GM18505 (cell line): Measurements from ENCODE around the gene MAPK10.

Experiments
- ATAC-seq: cut with Tn5 transposase; IDR thresholded peaks from one replicate; pipeline ENCODE4 v1.9.1; 2021; ENCODE audit not compliant: unreplicated experiment
- POLR2A ChIP-seq: IDR thresholded peaks from 4 replicates; pipeline ENCODE4 v1.6.1; 2011; ENCODE audit warnings: borderline replicate concordance; ENCODE audit not compliant: insufficient read depth, insufficient read length; ENCODE audit errors: extremely low read depth

The MAPK10 gene

GRCh38 chr4:86122404-86122803 lies 237.4 kb downstream of the MAPK10 start:
- no peak for ATAC-seq
- TF ChIP-seq POLR2A = no peak

GRCh38 chr4:86118711-86119110 lies 241.1 kb downstream of the MAPK10 start:
- no peak for ATAC-seq
- no peak for TF ChIP-seq POLR2A

GRCh38 chr4:86117705-86118302 lies 242.0 kb downstream of the MAPK10 start:
- no peak for ATAC-seq
- TF ChIP-seq POLR2A = no peak

GRCh38 chr4:86114563-86114962 lies 245.3 kb downstream of the MAPK10 start:
- no peak for ATAC-seq
- no peak for TF ChIP-seq POLR2A

GRCh38 chr4:86108834-86109233 lies 251.0 kb downstream of the MAPK10 start:
- TF ChIP-seq POLR2A = no peak
- ATAC-seq = no peak

- ATAC-seq = no peak
Measured at GRCh38 chr4:86108137-86108536, 251.7 kb downstream of the MAPK10 start.

GRCh38 chr4:86107112-86107511 lies 252.7 kb downstream of the MAPK10 start:
- TF ChIP-seq POLR2A = no peak
- no peak for ATAC-seq

More at GRCh38 chr4:86108137-86108536, 251.7 kb downstream of the MAPK10 start:
- no peak for TF ChIP-seq POLR2A

- TF ChIP-seq POLR2A = no peak
- ATAC-seq = no peak
Measured at GRCh38 chr4:86106475-86106874, 253.4 kb downstream of the MAPK10 start.

- no peak for ATAC-seq
- no peak for TF ChIP-seq POLR2A
Measured at GRCh38 chr4:86101841-86102240, 258.0 kb downstream of the MAPK10 start.

- ATAC-seq = no peak
- TF ChIP-seq POLR2A = no peak
Measured at GRCh38 chr4:86101410-86101809, 258.4 kb downstream of the MAPK10 start.

GRCh38 chr4:86100539-86101215 lies 259.2 kb downstream of the MAPK10 start:
- no peak for ATAC-seq
- TF ChIP-seq POLR2A = no peak

- no peak for TF ChIP-seq POLR2A
- no peak for ATAC-seq
Measured at GRCh38 chr4:86099348-86099747, 260.5 kb downstream of the MAPK10 start.

- no peak for ATAC-seq
- no peak for TF ChIP-seq POLR2A
Measured at GRCh38 chr4:86098691-86099090, 261.2 kb downstream of the MAPK10 start.

GRCh38 chr4:86096373-86096772 lies 263.5 kb downstream of the MAPK10 start:
- TF ChIP-seq POLR2A = no peak
- ATAC-seq = no peak
